ENCODE results near the gene VSTM2L.

VSTM2L gene

DNA sequence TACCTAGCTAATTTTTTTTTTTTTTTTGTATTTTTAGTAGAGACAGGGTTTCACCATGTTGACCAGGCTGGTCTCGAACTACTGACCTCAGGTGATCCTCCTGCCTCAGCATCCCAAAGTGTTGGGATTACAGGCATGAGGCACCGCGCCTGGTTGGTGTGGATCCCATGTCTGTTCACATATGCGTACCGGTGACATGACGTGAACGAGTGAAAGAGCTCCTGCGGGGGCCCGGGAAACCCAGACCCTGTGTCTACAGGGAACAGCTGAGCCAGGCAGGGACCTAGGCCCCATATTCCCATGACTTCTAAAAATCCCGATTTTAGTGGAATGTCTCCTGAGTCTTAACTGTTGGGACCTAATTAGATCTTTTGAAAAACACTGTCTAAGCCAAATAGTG lies 33.1 kb downstream of the VSTM2L start:
- TF ChIP-seq YY1 (IDR thresholded peaks at IDR 0.05; ENCODE audit: low read depth) (no peak), FOXM1 (IDR thresholded peaks at IDR 0.05; ENCODE audit: borderline replicate concordance, low read depth) (no peak), REST (IDR thresholded peaks at IDR 0.05; ENCODE audit: low read depth) (no peak), TEAD4 (IDR thresholded peaks at IDR 0.05) (no peak), CEBPB (IDR thresholded peaks at IDR 0.05) (no peak), TAF1 (IDR thresholded peaks at IDR 0.05; ENCODE audit: low read depth) (no peak), TCF12 (IDR thresholded peaks at IDR 0.05; ENCODE audit: low read depth) (no peak), EGR1 (IDR thresholded peaks at IDR 0.05) (no peak), ZBTB7A (IDR thresholded peaks at IDR 0.05; ENCODE audit: low read depth) (no peak), NFIC (IDR thresholded peaks at IDR 0.05) (no peak), EP300 (IDR thresholded peaks at IDR 0.05; ENCODE audit: borderline replicate concordance) (no peak), CREB1 (IDR thresholded peaks at IDR 0.05; ENCODE audit: low read depth) (no peak), MAX (IDR thresholded peaks at IDR 0.05) (no peak), RAD21 (IDR thresholded peaks at IDR 0.05; ENCODE audit: low read depth) (no peak)
- TF ChIP-seq, protein P1, sequence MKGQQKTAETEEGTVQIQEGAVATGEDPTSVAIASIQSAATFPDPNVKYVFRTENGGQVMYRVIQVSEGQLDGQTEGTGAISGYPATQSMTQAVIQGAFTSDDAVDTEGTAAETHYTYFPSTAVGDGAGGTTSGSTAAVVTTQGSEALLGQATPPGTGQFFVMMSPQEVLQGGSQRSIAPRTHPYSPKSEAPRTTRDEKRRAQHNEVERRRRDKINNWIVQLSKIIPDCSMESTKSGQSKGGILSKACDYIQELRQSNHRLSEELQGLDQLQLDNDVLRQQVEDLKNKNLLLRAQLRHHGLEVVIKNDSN (IDR thresholded peaks at IDR 0.05) = no peak

- TF ChIP-seq EP300 (IDR thresholded peaks at IDR 0.05; ENCODE audit: borderline replicate concordance) = no peak
- TF ChIP-seq NFIC (IDR thresholded peaks at IDR 0.05) = no peak
- no peak for TF ChIP-seq MAX (IDR thresholded peaks at IDR 0.05)
- TF ChIP-seq FOXM1 (IDR thresholded peaks at IDR 0.05; ENCODE audit: borderline replicate concordance, low read depth) = no peak
- TF ChIP-seq CREB1 (IDR thresholded peaks at IDR 0.05; ENCODE audit: low read depth) = no peak
- TF ChIP-seq RAD21 (IDR thresholded peaks at IDR 0.05; ENCODE audit: low read depth) = no peak
- TF ChIP-seq, protein P1 (IDR thresholded peaks at IDR 0.05) = no peak
- no peak for TF ChIP-seq TEAD4 (IDR thresholded peaks at IDR 0.05)
- TF ChIP-seq EGR1 (IDR thresholded peaks at IDR 0.05) = no peak
- TF ChIP-seq ZBTB7A (IDR thresholded peaks at IDR 0.05; ENCODE audit: low read depth) = no peak
- TF ChIP-seq YY1 (IDR thresholded peaks at IDR 0.05; ENCODE audit: low read depth) = no peak
- no peak for TF ChIP-seq TCF12 (IDR thresholded peaks at IDR 0.05; ENCODE audit: low read depth)
- TF ChIP-seq CEBPB (IDR thresholded peaks at IDR 0.05) = no peak
- TF ChIP-seq REST (IDR thresholded peaks at IDR 0.05; ENCODE audit: low read depth) = no peak
- TF ChIP-seq TAF1 (IDR thresholded peaks at IDR 0.05; ENCODE audit: low read depth) = no peak
These were observed 33.5 kb downstream of the VSTM2L start for GRCh38 chr20:37936451-37936850.

- no peak for TF ChIP-seq ZBTB7A (IDR thresholded peaks at IDR 0.05; ENCODE audit: low read depth)
- TF ChIP-seq RAD21 (IDR thresholded peaks at IDR 0.05; ENCODE audit: low read depth) = no peak
- TF ChIP-seq CREB1 (IDR thresholded peaks at IDR 0.05; ENCODE audit: low read depth) = no peak
- TF ChIP-seq EP300 (IDR thresholded peaks at IDR 0.05; ENCODE audit: borderline replicate concordance) = no peak
- no peak for TF ChIP-seq REST (IDR thresholded peaks at IDR 0.05; ENCODE audit: low read depth)
- TF ChIP-seq, protein P1 (IDR thresholded peaks at IDR 0.05) = no peak
- TF ChIP-seq NFIC (IDR thresholded peaks at IDR 0.05) = no peak
- TF ChIP-seq TCF12 (IDR thresholded peaks at IDR 0.05; ENCODE audit: low read depth) = no peak
- TF ChIP-seq CEBPB (IDR thresholded peaks at IDR 0.05) = no peak
- no peak for TF ChIP-seq TEAD4 (IDR thresholded peaks at IDR 0.05)
- no peak for TF ChIP-seq FOXM1 (IDR thresholded peaks at IDR 0.05; ENCODE audit: borderline replicate concordance, low read depth)
- TF ChIP-seq TAF1 (IDR thresholded peaks at IDR 0.05; ENCODE audit: low read depth) = no peak
- no peak for TF ChIP-seq MAX (IDR thresholded peaks at IDR 0.05)
- no peak for TF ChIP-seq EGR1 (IDR thresholded peaks at IDR 0.05)
- no peak for TF ChIP-seq YY1 (IDR thresholded peaks at IDR 0.05; ENCODE audit: low read depth)
These were observed 34.8 kb downstream of the VSTM2L start for GRCh38 chr20:37937686-37938085.

Measured in Ishikawa (cell line).